CD8-positive, alpha-beta memory T cell (primary cell): ENCODE results near the gene MIER2. TPM values are rescaled to one million over a fixed set of nuclear protein-coding genes. Genes with fewer than 3 reads are reported as not detected.

ENCODE experiments used
- CTCF ChIA-PET: fragments of 350-600 bp; sonication (Branson Sonifier 250); formaldehyde crosslinking; loops from one replicate; lab custom pipeline; 2021; ENCODE audit warnings: antibody characterized with exemption; lab: Charles Lee
- POLR2A ChIA-PET: fragments of 350-600 bp; sonication (Branson Sonifier 250); formaldehyde crosslinking; loops from one replicate; lab custom pipeline; 2021; ENCODE audit warnings: antibody characterized with exemption; lab: Charles Lee
- DNase-seq, 5 donors: peaks; one replicate each; pipeline versions ENCODE4 v3.0.0 to v3.0.0-alpha.2; 2020 to 2022; ENCODE audit warnings: mixed read lengths in 1 of 5
- H3K27ac ChIP-seq: one replicate; pipeline ENCODE4 v1.7.0; 2013; ENCODE audit warnings: low read depth, mild to moderate bottlenecking, low read length, moderate library complexity
- H3K27me3 ChIP-seq: 2 replicates; pipeline ENCODE4 v1.7.0; 2013; ENCODE audit warnings: low read length, mild to moderate bottlenecking; ENCODE audit not compliant: insufficient read depth, poor library complexity, severe bottlenecking
- H3K36me3 ChIP-seq: 2 replicates; pipeline ENCODE4 v1.7.0; 2013; ENCODE audit warnings: mild to moderate bottlenecking, low read length, moderate library complexity; ENCODE audit not compliant: insufficient read depth
- H3K4me1 ChIP-seq: 2 replicates; pipeline ENCODE4 v1.7.0; 2013; ENCODE audit warnings: mild to moderate bottlenecking, low read length, moderate library complexity; ENCODE audit not compliant: insufficient read depth
- H3K4me3 ChIP-seq: 2 replicates; pipeline ENCODE4 v1.7.0; 2013; ENCODE audit warnings: mild to moderate bottlenecking, low read length
- H3K9me3 ChIP-seq: 2 replicates; pipeline ENCODE4 v1.7.0; 2013; ENCODE audit warnings: mild to moderate bottlenecking, low read length
- H3K27ac Mint-ChIP-seq, 8 donors: one replicate each; pipeline ENCODE4 v1.8.0; 2020 to 2021; ENCODE audit warnings: mixed read lengths in 8 of 8, mild to moderate bottlenecking in 6 of 8, inconsistent platforms in 3 of 8, moderate library complexity in 3 of 8
- H3K27me3 Mint-ChIP-seq, 2 donors: one replicate each; pipeline ENCODE4 v1.8.0; 2020 to 2021; ENCODE audit warnings: mixed read lengths in 2 of 2, mild to moderate bottlenecking in 1 of 2, moderate library complexity in 1 of 2
- H3K36me3 Mint-ChIP-seq, 3 donors: one replicate each; pipeline ENCODE4 v1.8.0; 2020 to 2021; ENCODE audit warnings: mixed read lengths in 3 of 3, inconsistent platforms in 1 of 3, mild to moderate bottlenecking in 1 of 3
- H3K4me1 Mint-ChIP-seq, 3 donors: one replicate each; pipeline ENCODE4 v1.8.0; 2020 to 2021; ENCODE audit warnings: mixed read lengths in 3 of 3, inconsistent platforms in 1 of 3, mild to moderate bottlenecking in 1 of 3
- H3K4me3 Mint-ChIP-seq, 7 donors: one replicate each; pipeline ENCODE4 v1.8.0; 2020 to 2021; ENCODE audit warnings: mixed read lengths in 7 of 7, mild to moderate bottlenecking in 6 of 7, moderate library complexity in 4 of 7, inconsistent platforms in 2 of 7
- H3K9me3 Mint-ChIP-seq, 5 donors: one replicate each; pipeline ENCODE4 v1.8.0; 2020 to 2022; ENCODE audit warnings: mixed read lengths in 5 of 5, mild to moderate bottlenecking in 3 of 5, moderate library complexity in 2 of 5, inconsistent platforms in 1 of 5
- polyA plus RNA-seq: library from polyadenylated mRNA; unstranded; fragments of 300-500 nt; fragmentation: Illumina TruSeq; gene quantifications from one replicate; pipeline ENCODE4 v1.2.3, GENCODE V29; 2021
- total RNA-seq, 2 experiments: library from RNA; stranded (reverse); gene quantifications; one replicate each; pipeline ENCODE4 v1.2.3, GENCODE V29; 2021

MIER2 gene
- total and polyA plus RNA-seq, 3 experiments from 2014 or later = 4.9 to 20.9 (median 20.9) TPM

DNA sequence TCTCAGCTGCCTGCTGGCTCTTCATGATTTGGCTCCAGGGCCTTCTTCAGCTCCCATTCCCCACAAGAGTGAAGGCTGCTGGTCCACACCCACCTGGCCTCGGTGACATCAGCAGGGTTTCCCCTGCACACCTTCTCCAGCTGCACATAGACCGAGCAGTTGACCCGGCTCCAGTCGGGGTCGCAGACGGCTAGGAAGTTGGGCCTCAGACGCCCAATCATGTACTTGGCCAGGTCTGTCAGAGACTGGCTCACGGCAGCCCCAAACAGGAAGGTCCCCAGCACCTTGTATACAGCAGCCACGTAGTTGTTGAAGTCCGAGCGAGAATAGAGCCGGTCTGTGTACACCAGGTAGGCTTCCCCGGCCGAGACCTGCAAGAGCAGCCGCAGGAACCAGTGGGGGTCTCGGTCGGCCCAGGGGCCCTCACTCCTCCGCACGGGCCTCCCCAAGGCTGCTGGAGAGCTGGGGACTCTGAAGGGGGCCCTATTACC is 57.2 kb downstream of the MIER2 start:
- CTCF ChIA-PET = no interaction called here

DNA sequence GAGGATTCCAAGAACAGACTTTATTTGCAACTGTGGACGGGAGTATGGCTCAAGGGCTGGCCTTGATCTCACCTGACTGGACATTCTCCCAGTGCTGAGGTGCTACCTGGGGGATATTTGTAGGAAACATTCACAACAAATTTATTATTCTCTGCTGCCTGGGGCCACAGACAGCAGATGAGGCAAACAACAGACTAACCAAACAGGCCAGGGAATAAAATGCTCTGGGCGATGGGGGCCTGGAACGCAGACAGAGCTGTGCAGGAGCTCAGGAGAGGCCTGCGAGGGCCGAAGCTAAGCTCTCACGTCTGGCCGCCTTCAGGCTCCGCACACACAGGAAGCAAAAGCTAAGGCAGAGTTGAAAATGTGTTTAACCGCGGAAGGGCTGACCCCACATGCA is 61.2 kb downstream of the MIER2 start:
- no peaks in the 10 kb centered on the region for H3K9me3 ChIP-seq
- no peak for DNase-seq
- H3K27ac Mint-ChIP-seq = no peak overlapping the region

More for the DNA sequence above, 57.2 kb downstream of the MIER2 start:
- Mint-ChIP-seq H3K27ac (no peak overlapping the region), H3K4me1 (peaks cover 5 to 6% (median 6%) of the 10 kb centered on the region in 3 donors), H3K36me3 (peaks cover 0 to 3% (median 0%) of the 10 kb centered on the region in 3 donors), H3K27me3 (peaks cover 19 to 55% of the 10 kb centered on the region in 2 donors), H3K4me3 (peak overlapping the region in 1 of 7 donors; percentile 65), H3K9me3 (no peaks in the 10 kb centered on the region)
- peaks cover 5% of the 10 kb centered on the region for H3K4me1 ChIP-seq
- no peak overlapping the region for H3K27ac ChIP-seq
- POLR2A ChIA-PET = no interaction called here
- no peaks in the 10 kb centered on the region for H3K36me3 ChIP-seq
- H3K9me3 ChIP-seq = no peaks in the 10 kb centered on the region
- H3K27me3 ChIP-seq = peaks cover 6% of the 10 kb centered on the region
- no peak overlapping the region for H3K4me3 ChIP-seq
- no peak for DNase-seq

DNA sequence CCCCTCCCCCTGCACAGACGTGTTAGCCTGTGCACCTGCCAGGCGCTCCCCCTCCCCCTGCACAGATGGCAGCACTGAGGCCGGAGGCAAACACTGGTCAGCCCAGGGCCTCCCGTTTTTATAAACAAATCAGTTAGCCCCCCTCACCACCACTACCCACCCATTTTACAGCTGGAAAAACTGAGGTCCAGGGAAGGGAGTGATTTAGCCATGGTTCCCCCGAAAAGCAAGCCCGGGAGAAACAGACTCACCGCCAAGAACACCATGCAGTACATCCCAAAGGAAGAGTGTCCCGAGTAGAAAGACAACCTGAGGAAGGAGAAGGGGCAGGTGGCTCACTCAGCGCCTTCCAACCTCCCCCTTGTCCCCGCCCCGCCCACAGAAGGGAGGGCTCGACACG is 62.1 kb downstream of the MIER2 start:
- H3K36me3 Mint-ChIP-seq = no peaks in the 10 kb centered on the region
- POLR2A ChIA-PET = no interaction called here
- H3K9me3 ChIP-seq = no peaks in the 10 kb centered on the region
- no peaks in the 10 kb centered on the region for H3K4me1 Mint-ChIP-seq
- H3K27me3 ChIP-seq = peaks cover under 1% of the 10 kb centered on the region
- peak overlapping the region in 1 of 8 donors; percentile 24 for H3K27ac Mint-ChIP-seq
- DNase-seq = no peak
- H3K4me1 ChIP-seq = no peaks in the 10 kb centered on the region
- H3K9me3 Mint-ChIP-seq = no peaks in the 10 kb centered on the region
- no peak overlapping the region for H3K27ac ChIP-seq
- CTCF ChIA-PET = no interaction called here
- no peaks in the 10 kb centered on the region for H3K36me3 ChIP-seq
- no peak overlapping the region for H3K4me3 ChIP-seq
- H3K4me3 Mint-ChIP-seq = no peak overlapping the region
- peaks cover 12 to 48% of the 10 kb centered on the region in 2 donors for H3K27me3 Mint-ChIP-seq

More for the DNA sequence above, 61.2 kb downstream of the MIER2 start:
- Histone ChIP-seq H3K27ac (no peak overlapping the region), H3K36me3 (no peaks in the 10 kb centered on the region), H3K27me3 (no peaks in the 10 kb centered on the region), H3K4me3 (no peak overlapping the region), H3K4me1 (no peaks in the 10 kb centered on the region)
- no peaks in the 10 kb centered on the region for H3K36me3 Mint-ChIP-seq
- POLR2A ChIA-PET = no interaction called here
- H3K4me1 Mint-ChIP-seq = no peaks in the 10 kb centered on the region
- H3K27me3 Mint-ChIP-seq = peaks cover 10 to 46% of the 10 kb centered on the region in 2 donors
- CTCF ChIA-PET = no interaction called here
- no peaks in the 10 kb centered on the region for H3K9me3 Mint-ChIP-seq
- H3K4me3 Mint-ChIP-seq = no peak overlapping the region

DNA sequence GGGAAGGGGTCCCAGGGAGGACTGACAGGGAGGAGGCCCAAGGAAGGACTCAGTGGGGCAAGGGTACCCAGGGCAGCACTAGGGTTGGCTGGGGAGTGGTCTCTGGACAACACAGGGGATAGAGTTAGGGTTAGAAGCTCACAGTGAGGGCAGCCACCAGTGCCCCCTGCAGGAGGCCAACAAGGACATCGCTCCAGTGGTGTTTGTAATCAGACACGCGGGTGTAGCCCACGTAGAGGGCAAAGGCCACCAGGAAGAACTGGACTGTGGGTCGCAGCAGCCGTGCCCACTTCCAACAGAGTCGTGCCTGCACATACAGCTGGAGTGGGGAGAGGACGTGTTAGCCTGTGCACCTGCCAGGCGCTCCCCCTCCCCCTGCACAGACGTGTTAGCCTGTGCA is 62.6 kb downstream of the MIER2 start:
- H3K9me3 ChIP-seq = no peaks in the 10 kb centered on the region
- Mint-ChIP-seq H3K27me3 (peaks cover 10 to 48% of the 10 kb centered on the region in 2 donors), H3K9me3 (peaks cover 0 to 2% (median 0%) of the 10 kb centered on the region in 5 donors), H3K36me3 (no peaks in the 10 kb centered on the region), H3K27ac (no peak overlapping the region), H3K4me3 (no peak overlapping the region), H3K4me1 (no peaks in the 10 kb centered on the region)
- ChIA-PET POLR2A (no interaction called here), CTCF (no interaction called here)
- H3K4me3 ChIP-seq = no peak overlapping the region
- no peaks in the 10 kb centered on the region for H3K4me1 ChIP-seq
- no peak overlapping the region for H3K27ac ChIP-seq
- H3K27me3 ChIP-seq = peaks cover 6% of the 10 kb centered on the region
- no peaks in the 10 kb centered on the region for H3K36me3 ChIP-seq
- no peak for DNase-seq

DNA sequence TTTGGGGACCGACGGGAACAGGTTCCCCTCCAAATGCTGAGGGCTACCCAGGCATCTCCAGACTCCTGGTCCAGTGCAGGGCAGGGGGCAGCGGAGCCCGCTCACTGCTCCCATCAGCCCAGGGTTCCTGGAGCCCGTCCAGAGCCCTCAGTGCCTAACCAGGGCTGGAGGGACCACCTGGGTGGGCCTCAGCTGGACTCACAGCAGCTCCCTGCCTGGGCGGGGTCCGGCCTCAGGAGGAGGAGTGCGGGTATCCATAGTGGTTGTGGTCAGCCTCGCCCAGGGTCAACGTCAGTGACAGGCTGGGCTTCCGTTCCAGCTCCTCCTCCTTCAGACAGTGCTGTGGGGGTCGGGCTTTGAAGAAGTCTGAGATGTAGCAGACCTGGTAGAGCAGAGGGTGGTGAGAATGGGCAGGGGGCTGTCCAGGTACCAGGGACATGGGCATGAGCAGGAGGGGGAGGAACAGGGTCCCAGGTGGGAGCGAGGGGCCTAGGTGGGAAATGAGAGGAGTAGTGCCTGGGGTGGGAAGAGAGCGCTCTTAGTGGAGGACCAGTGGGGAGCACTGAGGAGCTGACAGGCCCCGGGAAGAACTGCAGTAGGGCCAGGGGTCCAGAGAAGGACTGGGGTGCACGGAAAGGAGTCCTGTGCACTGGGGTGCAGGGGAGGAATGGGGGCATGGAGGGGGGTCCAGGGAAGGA is 63.3 kb downstream of the MIER2 start:
- DNase-seq = no peak
- peaks cover 6% of the 10 kb centered on the region for H3K27me3 ChIP-seq
- H3K4me1 ChIP-seq = no peaks in the 10 kb centered on the region
- H3K4me3 ChIP-seq = no peak overlapping the region
- H3K27ac ChIP-seq = no peak overlapping the region
- ChIA-PET POLR2A (no interaction called here), CTCF (no interaction called here)
- no peak overlapping the region for H3K4me3 Mint-ChIP-seq
- H3K36me3 Mint-ChIP-seq = no peaks in the 10 kb centered on the region
- peaks cover 10 to 51% of the 10 kb centered on the region in 2 donors for H3K27me3 Mint-ChIP-seq
- H3K27ac Mint-ChIP-seq = no peak overlapping the region
- no peaks in the 10 kb centered on the region for H3K9me3 ChIP-seq
- H3K4me1 Mint-ChIP-seq = no peaks in the 10 kb centered on the region
- peaks cover 0 to 2% (median 0%) of the 10 kb centered on the region in 5 donors for H3K9me3 Mint-ChIP-seq
- no peaks in the 10 kb centered on the region for H3K36me3 ChIP-seq

DNA sequence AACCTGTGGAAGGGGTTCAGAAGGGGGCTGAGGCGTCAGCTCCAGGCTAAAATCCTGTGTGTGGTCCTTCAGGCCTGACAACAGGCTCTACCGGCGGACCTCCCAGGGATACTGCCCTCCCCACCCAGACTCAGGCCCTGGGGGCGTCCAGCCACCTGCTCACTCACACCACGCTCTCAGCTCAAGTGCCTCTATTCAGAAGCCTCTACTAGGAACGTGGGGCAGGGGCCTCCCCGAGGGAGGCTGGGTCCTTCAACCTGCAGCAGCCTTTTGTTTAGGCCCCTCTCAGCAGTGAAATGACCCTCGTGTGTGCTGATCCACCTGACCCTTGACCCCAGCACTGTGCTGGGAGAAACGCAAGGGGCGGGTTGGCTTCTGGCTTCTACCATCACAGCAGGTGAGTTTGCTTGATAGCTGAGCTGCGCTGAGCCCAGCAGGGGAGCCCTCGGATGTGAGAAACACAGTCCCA is 64.0 kb downstream of the MIER2 start:
- Histone ChIP-seq H3K36me3 (no peaks in the 10 kb centered on the region), H3K4me3 (no peak overlapping the region), H3K9me3 (no peaks in the 10 kb centered on the region), H3K27ac (no peak overlapping the region), H3K27me3 (peaks cover 6% of the 10 kb centered on the region), H3K4me1 (no peaks in the 10 kb centered on the region)
- ChIA-PET POLR2A (no interaction called here), CTCF (no interaction called here)
- peaks cover 12 to 58% of the 10 kb centered on the region in 2 donors for H3K27me3 Mint-ChIP-seq
- no peaks in the 10 kb centered on the region for H3K4me1 Mint-ChIP-seq
- no peak for DNase-seq
- H3K27ac Mint-ChIP-seq = no peak overlapping the region
- H3K4me3 Mint-ChIP-seq = no peak overlapping the region
- peaks cover 0 to 2% (median 0%) of the 10 kb centered on the region in 5 donors for H3K9me3 Mint-ChIP-seq
- H3K36me3 Mint-ChIP-seq = no peaks in the 10 kb centered on the region

DNA sequence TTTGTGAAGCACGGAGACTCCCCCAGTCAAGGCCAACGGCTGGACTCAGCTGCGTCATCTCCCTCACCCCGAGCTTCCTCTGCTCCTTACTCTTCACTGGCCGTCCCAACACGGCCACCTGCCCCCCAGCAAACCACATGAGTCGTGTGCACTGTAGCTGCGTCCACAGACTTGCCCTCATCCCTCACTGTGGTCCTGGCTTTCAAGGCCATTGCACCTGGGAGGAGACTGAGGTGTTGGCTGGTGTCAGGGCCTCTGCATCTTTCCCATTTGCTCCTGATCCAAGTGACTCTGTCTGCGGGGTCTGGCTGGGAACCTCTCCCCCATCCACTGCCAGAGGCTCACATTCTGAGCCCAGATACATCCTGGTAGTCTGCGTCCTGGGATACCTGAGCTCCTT is 64.9 kb downstream of the MIER2 start:
- ChIA-PET POLR2A (no interaction called here), CTCF (no interaction called here)
- no peaks in the 10 kb centered on the region for H3K36me3 Mint-ChIP-seq
- no peak overlapping the region for H3K27ac ChIP-seq
- H3K27me3 ChIP-seq = peaks cover 6% of the 10 kb centered on the region
- H3K27me3 Mint-ChIP-seq = peaks cover 16 to 64% of the 10 kb centered on the region in 2 donors
- no peak overlapping the region for H3K4me3 Mint-ChIP-seq
- no peaks in the 10 kb centered on the region for H3K9me3 ChIP-seq
- no peak for DNase-seq
- H3K4me1 Mint-ChIP-seq = no peaks in the 10 kb centered on the region
- no peaks in the 10 kb centered on the region for H3K4me1 ChIP-seq
- H3K4me3 ChIP-seq = no peak overlapping the region
- no peaks in the 10 kb centered on the region for H3K36me3 ChIP-seq
- H3K9me3 Mint-ChIP-seq = peaks cover 0 to 2% (median 0%) of the 10 kb centered on the region in 5 donors
- H3K27ac Mint-ChIP-seq = no peak overlapping the region

DNA sequence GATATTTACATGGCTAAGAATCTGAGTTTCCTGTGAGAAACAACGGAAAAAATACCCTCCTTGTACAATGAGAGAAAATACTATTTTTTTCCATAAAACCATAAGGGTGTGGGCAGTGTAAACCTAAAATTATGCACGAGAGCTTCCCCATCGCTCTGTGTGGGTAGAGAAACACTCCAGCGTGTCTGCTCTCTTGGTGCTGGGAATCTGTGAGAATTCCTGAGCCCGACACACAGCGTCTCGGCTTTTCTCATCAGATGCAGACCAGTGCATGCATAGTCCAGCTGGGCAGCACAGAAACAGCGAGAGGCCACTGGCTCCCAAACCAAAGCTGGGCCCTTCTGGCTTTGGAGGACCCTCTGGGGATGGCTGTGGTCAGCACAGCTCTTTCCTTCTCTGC is 65.4 kb downstream of the MIER2 start:
- Mint-ChIP-seq H3K27me3 (peaks cover 16 to 61% of the 10 kb centered on the region in 2 donors), H3K27ac (no peak overlapping the region), H3K4me3 (no peak overlapping the region), H3K9me3 (peaks cover 0 to 2% (median 0%) of the 10 kb centered on the region in 5 donors), H3K4me1 (no peaks in the 10 kb centered on the region), H3K36me3 (no peaks in the 10 kb centered on the region)
- DNase-seq = no peak
- Histone ChIP-seq H3K4me1 (no peaks in the 10 kb centered on the region), H3K9me3 (no peaks in the 10 kb centered on the region), H3K36me3 (no peaks in the 10 kb centered on the region), H3K4me3 (no peak overlapping the region), H3K27ac (no peak overlapping the region), H3K27me3 (peaks cover 6% of the 10 kb centered on the region)
- CTCF ChIA-PET = no interaction called here
- POLR2A ChIA-PET = no interaction called here
